Chondrocyte (in vitro differentiated cells): ENCODE results near the gene PPARG. TPM values are rescaled to one million over a fixed set of nuclear protein-coding genes. Genes with fewer than 3 reads are reported as not detected.

Source experiments
- DNase-seq: peaks from one replicate; pipeline ENCODE4 v3.0.0; 2021; ENCODE audit warnings: mixed read lengths, low spot score
- H3K27ac Mint-ChIP-seq: one replicate; pipeline ENCODE4 v1.8.0; 2021; ENCODE audit warnings: mild to moderate bottlenecking, moderate library complexity, mixed read lengths; ENCODE audit not compliant: unreplicated experiment
- H3K27me3 Mint-ChIP-seq: 2 replicates; pipeline ENCODE4 v1.8.0; 2021; ENCODE audit warnings: low read depth, mixed read lengths
- H3K36me3 Mint-ChIP-seq: 2 replicates; pipeline ENCODE4 v1.8.0; 2021; ENCODE audit warnings: low read depth, mixed read lengths
- H3K4me1 Mint-ChIP-seq: 2 replicates; pipeline ENCODE4 v1.8.0; 2021; ENCODE audit warnings: low read depth, mild to moderate bottlenecking, mixed read lengths
- H3K4me3 Mint-ChIP-seq: one replicate; pipeline ENCODE4 v1.8.0; 2021; ENCODE audit warnings: mild to moderate bottlenecking, moderate library complexity, mixed read lengths; ENCODE audit not compliant: unreplicated experiment
- H3K9me3 Mint-ChIP-seq: 2 replicates; pipeline ENCODE4 v1.8.0; 2021; ENCODE audit warnings: low read depth, mixed read lengths
- total RNA-seq: library from RNA; stranded (reverse); gene quantifications from 3 replicates; pipeline ENCODE4 v1.2.1, GENCODE V29; 2021
- TF ChIP-seq, protein P1 (sequence below): fragments of 200-600 bp; sonication (generic); IDR thresholded peaks from 2 replicates; pipeline ENCODE4 v1.5.0; 2021; ENCODE audit warnings: antibody characterized with exemption, mild to moderate bottlenecking, moderate library complexity

The PPARG gene
- total RNA-seq, 1 donor from 2014 or later = 9.2 TPM

GRCh38 chr3:12317914-12318313, 29.0 kb downstream of the PPARG start:
- TF ChIP-seq, protein P1, sequence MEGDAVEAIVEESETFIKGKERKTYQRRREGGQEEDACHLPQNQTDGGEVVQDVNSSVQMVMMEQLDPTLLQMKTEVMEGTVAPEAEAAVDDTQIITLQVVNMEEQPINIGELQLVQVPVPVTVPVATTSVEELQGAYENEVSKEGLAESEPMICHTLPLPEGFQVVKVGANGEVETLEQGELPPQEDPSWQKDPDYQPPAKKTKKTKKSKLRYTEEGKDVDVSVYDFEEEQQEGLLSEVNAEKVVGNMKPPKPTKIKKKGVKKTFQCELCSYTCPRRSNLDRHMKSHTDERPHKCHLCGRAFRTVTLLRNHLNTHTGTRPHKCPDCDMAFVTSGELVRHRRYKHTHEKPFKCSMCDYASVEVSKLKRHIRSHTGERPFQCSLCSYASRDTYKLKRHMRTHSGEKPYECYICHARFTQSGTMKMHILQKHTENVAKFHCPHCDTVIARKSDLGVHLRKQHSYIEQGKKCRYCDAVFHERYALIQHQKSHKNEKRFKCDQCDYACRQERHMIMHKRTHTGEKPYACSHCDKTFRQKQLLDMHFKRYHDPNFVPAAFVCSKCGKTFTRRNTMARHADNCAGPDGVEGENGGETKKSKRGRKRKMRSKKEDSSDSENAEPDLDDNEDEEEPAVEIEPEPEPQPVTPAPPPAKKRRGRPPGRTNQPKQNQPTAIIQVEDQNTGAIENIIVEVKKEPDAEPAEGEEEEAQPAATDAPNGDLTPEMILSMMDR = no peak
- peaks cover 2% of the 10 kb centered on the region for H3K27me3 Mint-ChIP-seq
- H3K4me1 Mint-ChIP-seq = peaks cover 9% of the 10 kb centered on the region
- no peak overlapping the region for H3K27ac Mint-ChIP-seq
- H3K4me3 Mint-ChIP-seq = no peak overlapping the region
- no peak for DNase-seq
- H3K36me3 Mint-ChIP-seq = peaks cover 7% of the 10 kb centered on the region
- no peaks in the 10 kb centered on the region for H3K9me3 Mint-ChIP-seq

DNA sequence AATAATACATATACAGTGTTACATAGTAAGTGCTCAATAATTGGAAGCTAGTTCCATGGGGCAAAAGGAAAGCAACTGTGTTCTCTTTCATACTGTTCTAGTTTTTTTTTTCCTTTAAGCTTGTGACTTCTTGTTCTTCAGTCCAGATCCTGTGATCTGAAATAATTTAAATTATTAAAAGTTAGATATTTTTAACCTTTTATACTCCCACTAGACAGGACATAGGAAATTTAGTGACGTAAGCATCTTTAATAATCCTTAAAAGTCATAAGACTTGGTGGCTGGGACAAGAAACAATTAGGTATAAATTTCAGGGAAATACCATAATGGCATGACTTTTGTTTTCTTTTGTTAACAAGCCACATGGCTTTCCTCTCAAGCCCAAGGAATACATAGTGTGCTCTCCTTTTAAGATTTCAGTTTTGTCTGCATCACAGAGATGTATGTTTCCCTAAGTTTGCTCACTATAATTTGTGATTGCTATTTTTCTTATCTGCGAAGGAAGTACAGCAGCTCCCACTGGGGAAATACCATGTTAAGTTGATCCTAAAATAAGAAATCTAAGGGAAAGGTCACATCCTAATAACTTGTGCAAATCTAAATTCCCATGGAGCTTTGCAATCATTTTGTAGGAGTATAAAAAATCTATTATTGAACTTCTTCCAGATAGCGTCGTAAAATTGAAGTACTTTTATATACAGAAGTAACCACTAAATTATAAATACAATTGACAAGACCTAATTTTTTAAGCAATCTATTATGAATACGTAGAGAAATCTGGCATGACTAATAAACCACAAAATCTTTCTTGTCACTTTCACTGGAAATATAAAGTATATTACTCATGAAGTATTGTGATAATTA, 30.1 kb downstream of the PPARG start:
- no peaks in the 10 kb centered on the region for H3K9me3 Mint-ChIP-seq
- peaks cover 7% of the 10 kb centered on the region for H3K36me3 Mint-ChIP-seq
- DNase-seq = no peak
- TF ChIP-seq, protein P1 = no peak
- H3K4me3 Mint-ChIP-seq = no peak overlapping the region
- peaks cover 6% of the 10 kb centered on the region for H3K27me3 Mint-ChIP-seq
- H3K27ac Mint-ChIP-seq = peak overlapping the region; percentile 23
- H3K4me1 Mint-ChIP-seq = peaks cover 9% of the 10 kb centered on the region

DNA sequence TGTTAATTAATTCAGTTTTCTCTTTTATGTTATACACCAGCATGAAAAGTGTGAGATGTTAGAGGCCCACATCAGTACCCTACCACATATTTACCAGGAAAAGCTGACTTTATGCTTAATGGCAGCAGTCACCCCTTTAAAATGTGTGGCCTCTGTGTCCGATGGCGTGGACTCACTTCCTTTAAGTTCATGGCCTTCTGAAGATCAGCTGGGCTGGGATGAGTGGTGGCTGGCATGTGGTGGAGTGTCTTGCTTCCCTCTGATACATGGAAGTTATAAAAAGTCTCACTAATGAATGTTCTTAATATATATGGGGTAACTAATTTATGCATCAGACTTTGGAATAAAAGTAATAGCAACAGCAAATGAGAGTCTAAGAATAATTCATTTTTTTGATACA, 32.1 kb downstream of the PPARG start:
- Mint-ChIP-seq H3K36me3 (peaks cover 4% of the 10 kb centered on the region), H3K4me1 (peaks cover 13% of the 10 kb centered on the region), H3K9me3 (no peaks in the 10 kb centered on the region), H3K27ac (no peak overlapping the region), H3K27me3 (peaks cover 7% of the 10 kb centered on the region), H3K4me3 (no peak overlapping the region)
- DNase-seq = no peak
- TF ChIP-seq, protein P1 = no peak

- H3K36me3 Mint-ChIP-seq = peaks cover 2% of the 10 kb centered on the region
- DNase-seq = no peak
- TF ChIP-seq, protein P1 = no peak
- H3K27me3 Mint-ChIP-seq = peaks cover 6% of the 10 kb centered on the region
- H3K27ac Mint-ChIP-seq = no peak overlapping the region
- H3K4me3 Mint-ChIP-seq = no peak overlapping the region
- H3K4me1 Mint-ChIP-seq = peaks cover 15% of the 10 kb centered on the region
- no peaks in the 10 kb centered on the region for H3K9me3 Mint-ChIP-seq
These were observed 34.4 kb downstream of the PPARG start for GRCh38 chr3:12323237-12323636.

DNA sequence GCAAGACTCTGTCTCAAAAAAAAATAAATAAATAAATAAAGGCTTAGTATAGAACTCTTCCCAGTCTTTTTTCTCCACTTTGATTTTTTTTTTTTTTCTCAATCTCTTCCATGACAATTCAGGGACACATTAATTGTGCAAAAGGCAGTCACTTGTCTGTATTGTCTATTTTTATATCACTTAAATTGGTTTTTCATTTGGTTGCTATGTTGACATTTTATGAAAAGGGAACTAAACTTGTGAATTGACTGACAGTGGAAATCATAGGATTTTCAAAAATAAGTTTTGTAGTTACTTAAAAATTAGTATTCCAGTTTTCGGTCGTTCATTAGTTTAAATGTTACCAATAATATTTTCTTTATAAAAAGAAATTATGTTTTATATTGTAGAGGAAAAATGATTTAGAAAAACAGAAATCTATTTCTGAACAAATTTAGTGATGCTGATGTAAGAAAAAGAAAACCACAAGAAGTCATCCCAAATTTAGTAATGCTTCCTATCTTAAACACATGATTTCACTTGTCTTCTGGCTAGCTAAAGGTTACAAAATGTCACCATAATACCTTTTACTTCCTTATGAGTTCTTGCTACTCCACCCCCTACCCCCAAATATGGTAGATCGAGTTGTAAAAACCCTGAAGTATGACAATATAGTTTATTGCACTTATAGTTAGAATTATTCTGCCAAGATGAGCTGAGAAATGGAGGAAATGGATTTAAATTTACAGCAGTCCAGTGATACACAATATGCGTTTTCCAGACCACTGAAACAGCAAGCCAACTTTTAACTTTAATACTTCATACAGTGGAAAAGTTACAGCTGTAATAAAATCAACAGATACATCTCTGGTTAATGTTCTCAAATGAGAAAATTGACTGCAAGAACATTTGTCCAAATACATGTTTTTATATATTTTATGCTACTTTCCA, 37.0 kb downstream of the PPARG start:
- Mint-ChIP-seq H3K27me3 (peaks cover 6% of the 10 kb centered on the region), H3K9me3 (no peaks in the 10 kb centered on the region), H3K4me1 (peaks cover 5% of the 10 kb centered on the region), H3K27ac (no peak overlapping the region), H3K36me3 (peaks cover 2% of the 10 kb centered on the region), H3K4me3 (no peak overlapping the region)
- TF ChIP-seq, protein P1 = no peak
- no peak for DNase-seq
